Measurements from ENCODE around the gene CCL20. TPM values are rescaled to one million over a fixed set of nuclear protein-coding genes. Genes with fewer than 3 reads are reported as not detected.
A peak's percentile ranks its signal among the peaks of the same experiment; 100 is the strongest.

CCL20 gene
- not detected for total RNA-seq
- under 1 TPM; 0.49 to 0.50 TPM for polyA plus RNA-seq (ENCODE audit: insufficient read length in 2 of 2)
- long read RNA-seq, donor 1, result 0 reads
- long read RNA-seq, donor 2, result 0 reads
- long read RNA-seq, donor 3, result 0 reads
- long read RNA-seq, donor 4, result 0 reads

- 97% methylated on average over 5 of the region's 9 CpGs for WGBS (ENCODE audit: insufficient coverage)
- Histone ChIP-seq H3K4me1 (ENCODE audit: control insufficient read depth, insufficient read depth, low read length) (no peaks in the 10 kb centered on the region), H3K27ac (ENCODE audit: low read depth, low read length) (no peak within 1 kb of the TSS), H3K36me3 (ENCODE audit: control insufficient read depth, insufficient read depth, low read length) (no peaks in the 10 kb centered on the region), H3K9me3 (ENCODE audit: control insufficient read depth, insufficient read depth, low read length) (no peaks in the 10 kb centered on the region), H3K27me3 (ENCODE audit: control insufficient read depth, insufficient read depth, low read length) (no peaks in the 10 kb centered on the region), H3K4me3 (ENCODE audit: low read depth, low read length) (no peak within 1 kb of the TSS)
- no peak for DNase-seq (ENCODE audit: low read depth in 4 of 6, low spot score in 6 of 6)
Measured at GRCh38 chr2:227813562-227814353, at the start of gene CCL20. CCL20 (plus strand) TSS chr2:227813842; CDS start chr2:227813912, 70 bp downstream.

- H3K27ac ChIP-seq (ENCODE audit: low read depth, low read length), result no peak overlapping the region
- H3K36me3 ChIP-seq (ENCODE audit: control insufficient read depth, insufficient read depth, low read length), result peaks cover 2% of the 10 kb centered on the region
- no peaks in the 10 kb centered on the region for H3K9me3 ChIP-seq (ENCODE audit: control insufficient read depth, insufficient read depth, low read length)
- no peak for DNase-seq (ENCODE audit: low read depth in 4 of 6, low spot score in 6 of 6)
- no peaks in the 10 kb centered on the region for H3K4me1 ChIP-seq (ENCODE audit: control insufficient read depth, insufficient read depth, low read length)
- H3K27me3 ChIP-seq (ENCODE audit: control insufficient read depth, insufficient read depth, low read length), result no peaks in the 10 kb centered on the region
- WGBS (ENCODE audit: insufficient coverage), result no CpG with 5 or more reads among the region's 4 CpGs
- H3K4me3 ChIP-seq (ENCODE audit: low read depth, low read length), result no peak overlapping the region
Measured at GRCh38 chr2:227765788-227766372, 47.8 kb upstream of the CCL20 start.

GRCh38 chr2:227766373-227766883 is 47.2 kb upstream of the CCL20 start:
- Histone ChIP-seq H3K27me3 (ENCODE audit: control insufficient read depth, insufficient read depth, low read length) (no peaks in the 10 kb centered on the region), H3K36me3 (ENCODE audit: control insufficient read depth, insufficient read depth, low read length) (peaks cover 2% of the 10 kb centered on the region), H3K4me1 (ENCODE audit: control insufficient read depth, insufficient read depth, low read length) (no peaks in the 10 kb centered on the region), H3K27ac (ENCODE audit: low read depth, low read length) (no peak overlapping the region), H3K9me3 (ENCODE audit: control insufficient read depth, insufficient read depth, low read length) (no peaks in the 10 kb centered on the region), H3K4me3 (ENCODE audit: low read depth, low read length) (no peak overlapping the region)
- peak; percentile 40 to 91 (median 62) for DNase-seq (ENCODE audit: low read depth in 4 of 6, low spot score in 6 of 6)
- WGBS (ENCODE audit: insufficient coverage), result 4% methylated on average over 8 of the region's 11 CpGs

GRCh38 chr2:227767830-227768229 is 45.8 kb upstream of the CCL20 start:
- Histone ChIP-seq H3K4me1 (ENCODE audit: control insufficient read depth, insufficient read depth, low read length) (no peaks in the 10 kb centered on the region), H3K27me3 (ENCODE audit: control insufficient read depth, insufficient read depth, low read length) (no peaks in the 10 kb centered on the region), H3K36me3 (ENCODE audit: control insufficient read depth, insufficient read depth, low read length) (peaks cover 2% of the 10 kb centered on the region), H3K27ac (ENCODE audit: low read depth, low read length) (no peak overlapping the region), H3K4me3 (ENCODE audit: low read depth, low read length) (no peak overlapping the region), H3K9me3 (ENCODE audit: control insufficient read depth, insufficient read depth, low read length) (no peaks in the 10 kb centered on the region)
- DNase-seq (ENCODE audit: low read depth in 4 of 6, low spot score in 6 of 6), result no peak
- 95% methylated on average over 19 of the region's 22 CpGs for WGBS (ENCODE audit: insufficient coverage)

GRCh38 chr2:227772197-227772661 is 41.4 kb upstream of the CCL20 start:
- DNase-seq (ENCODE audit: low read depth in 4 of 6, low spot score in 6 of 6), result no peak
- Histone ChIP-seq H3K36me3 (ENCODE audit: control insufficient read depth, insufficient read depth, low read length) (peaks cover 2% of the 10 kb centered on the region), H3K9me3 (ENCODE audit: control insufficient read depth, insufficient read depth, low read length) (no peaks in the 10 kb centered on the region), H3K27ac (ENCODE audit: low read depth, low read length) (no peak overlapping the region), H3K27me3 (ENCODE audit: control insufficient read depth, insufficient read depth, low read length) (no peaks in the 10 kb centered on the region), H3K4me3 (ENCODE audit: low read depth, low read length) (no peak overlapping the region), H3K4me1 (ENCODE audit: control insufficient read depth, insufficient read depth, low read length) (no peaks in the 10 kb centered on the region)
- no CpG with 5 or more reads among the region's 5 CpGs for WGBS (ENCODE audit: insufficient coverage)

GRCh38 chr2:227772932-227773331 is 40.7 kb upstream of the CCL20 start:
- WGBS (ENCODE audit: insufficient coverage), result no CpG with 5 or more reads among the region's 2 CpGs
- no peak for DNase-seq (ENCODE audit: low read depth in 4 of 6, low spot score in 6 of 6)

GRCh38 chr2:227774011-227774624 is 39.5 kb upstream of the CCL20 start:
- no peak for DNase-seq (ENCODE audit: low read depth in 4 of 6, low spot score in 6 of 6)
- Histone ChIP-seq H3K27me3 (ENCODE audit: control insufficient read depth, insufficient read depth, low read length) (no peaks in the 10 kb centered on the region), H3K36me3 (ENCODE audit: control insufficient read depth, insufficient read depth, low read length) (no peaks in the 10 kb centered on the region), H3K9me3 (ENCODE audit: control insufficient read depth, insufficient read depth, low read length) (no peaks in the 10 kb centered on the region), H3K4me1 (ENCODE audit: control insufficient read depth, insufficient read depth, low read length) (no peaks in the 10 kb centered on the region), H3K4me3 (ENCODE audit: low read depth, low read length) (no peak overlapping the region), H3K27ac (ENCODE audit: low read depth, low read length) (no peak overlapping the region)
- WGBS (ENCODE audit: insufficient coverage), result 62% methylated on average over 9 of the region's 15 CpGs

More at GRCh38 chr2:227772932-227773331, 40.7 kb upstream of the CCL20 start:
- Histone ChIP-seq H3K27ac (ENCODE audit: low read depth, low read length) (no peak overlapping the region), H3K27me3 (ENCODE audit: control insufficient read depth, insufficient read depth, low read length) (no peaks in the 10 kb centered on the region), H3K9me3 (ENCODE audit: control insufficient read depth, insufficient read depth, low read length) (no peaks in the 10 kb centered on the region), H3K36me3 (ENCODE audit: control insufficient read depth, insufficient read depth, low read length) (peaks cover under 1% of the 10 kb centered on the region), H3K4me1 (ENCODE audit: control insufficient read depth, insufficient read depth, low read length) (no peaks in the 10 kb centered on the region), H3K4me3 (ENCODE audit: low read depth, low read length) (no peak overlapping the region)

- no peaks in the 10 kb centered on the region for H3K4me1 ChIP-seq (ENCODE audit: control insufficient read depth, insufficient read depth, low read length)
- H3K36me3 ChIP-seq (ENCODE audit: control insufficient read depth, insufficient read depth, low read length), result no peaks in the 10 kb centered on the region
- no peak for DNase-seq (ENCODE audit: low read depth in 4 of 6, low spot score in 6 of 6)
- no peak overlapping the region for H3K27ac ChIP-seq (ENCODE audit: low read depth, low read length)
- H3K27me3 ChIP-seq (ENCODE audit: control insufficient read depth, insufficient read depth, low read length), result no peaks in the 10 kb centered on the region
- no peak overlapping the region for H3K4me3 ChIP-seq (ENCODE audit: low read depth, low read length)
- 67% methylated on average over 1 of the region's 6 CpGs for WGBS (ENCODE audit: insufficient coverage)
- H3K9me3 ChIP-seq (ENCODE audit: control insufficient read depth, insufficient read depth, low read length), result no peaks in the 10 kb centered on the region
Measured at GRCh38 chr2:227774895-227775842, 38.5 kb upstream of the CCL20 start.

All from spinal cord (tissue), 10 donors.